Fibroblast of lung (primary cell): ENCODE measurements around the gene SLC7A6OS. TPM values are rescaled to one million over a fixed set of nuclear protein-coding genes. Genes with fewer than 3 reads are reported as not detected.
A peak's percentile ranks its signal among the peaks of the same experiment; 100 is the strongest.

ENCODE experiments used
- DNase-seq, 2 donors: peaks; one replicate each; pipeline versions ENCODE4 v3.0.0 to v3.0.0-alpha.2; 2010; ENCODE audit warnings: low read depth in 2 of 2
- H2AFZ ChIP-seq: 2 replicates; pipeline ENCODE4 v1.5.1; 2012; ENCODE audit warnings: low read length, control low read depth, inconsistent platforms
- H3K27ac ChIP-seq: 2 replicates; pipeline ENCODE4 v1.5.1; 2011; ENCODE audit warnings: low read length, control low read depth; ENCODE audit not compliant: insufficient read depth
- H3K27me3 ChIP-seq: 2 replicates; pipeline ENCODE4 v1.5.1; 2011; ENCODE audit warnings: mild to moderate bottlenecking, low read length; ENCODE audit not compliant: control insufficient read depth, insufficient read depth
- H3K36me3 ChIP-seq: 2 replicates; pipeline ENCODE4 v1.5.1; 2011; ENCODE audit warnings: low read length; ENCODE audit not compliant: control insufficient read depth, insufficient read depth
- H3K4me1 ChIP-seq: 2 replicates; pipeline ENCODE4 v1.5.1; 2011; ENCODE audit warnings: low read length; ENCODE audit not compliant: control insufficient read depth, insufficient read depth; ENCODE audit errors: extremely low read depth
- H3K4me2 ChIP-seq: 2 replicates; pipeline ENCODE4 v1.5.1; 2011; ENCODE audit warnings: low read length, control low read depth; ENCODE audit not compliant: insufficient read depth; ENCODE audit errors: extremely low read depth
- H3K4me3 ChIP-seq, 4 experiments: fragments of 200-600 bp in 1 of 4; sonication (generic) in 1 of 4; replicated peaks in 1 of 4; 2 replicates each; pipeline ENCODE4 v1.5.1; 2011 to 2016; ENCODE audit warnings: low read length in 4 of 4, low read depth in 3 of 4, mild to moderate bottlenecking in 3 of 4, control low read depth in 2 of 4, inconsistent platforms in 1 of 4, mixed read lengths in 1 of 4; ENCODE audit not compliant: insufficient read depth in 1 of 4; ENCODE audit errors: control extremely low read depth in 1 of 4
- H3K79me2 ChIP-seq: 2 replicates; pipeline ENCODE4 v1.5.1; 2012; ENCODE audit warnings: mild to moderate bottlenecking, low read length, inconsistent platforms; ENCODE audit not compliant: control insufficient read depth, insufficient read depth
- H3K9ac ChIP-seq: 2 replicates; pipeline ENCODE4 v1.5.1; 2011; ENCODE audit warnings: mild to moderate bottlenecking, low read length, control low read depth; ENCODE audit not compliant: insufficient read depth
- H3K9me3 ChIP-seq: 2 replicates; pipeline ENCODE4 v1.5.1; 2012; ENCODE audit warnings: low read depth, low read length; ENCODE audit not compliant: control insufficient read depth, insufficient read depth
- H4K20me1 ChIP-seq: 2 replicates; pipeline ENCODE4 v1.5.1; 2011; ENCODE audit warnings: low read length; ENCODE audit not compliant: control insufficient read depth, insufficient read depth; ENCODE audit errors: extremely low read depth
- EZH2 ChIP-seq: IDR thresholded peaks from 2 replicates; pipeline ENCODE4 v1.5.1; 2012; ENCODE audit warnings: low read length, control low read depth, mild to moderate bottlenecking; ENCODE audit errors: missing control alignments
- polyA plus RNA-seq, 2 donors: library from polyadenylated mRNA; depleted of rRNA in 1 of 2; stranded (reverse) in 1 of 2; unstranded in 1 of 2; fragments of >200 nt; gene quantifications; 2 replicates each; pipeline ENCODE4 v1.2.1, GENCODE V29; 2011 to 2012; ENCODE audit warnings: missing spikeins in 1 of 2
- total RNA-seq: library from RNA; depleted of rRNA; stranded (reverse); fragments of >200 nt; gene quantifications from 2 replicates; pipeline ENCODE4 v1.2.1, GENCODE V29; 2014
- TF ChIP-seq, protein P1 (sequence below), 2 donors: IDR thresholded peaks in 1 of 2; conservative IDR thresholded peaks in 1 of 2; 1 replicate in 1 of 2; 2 replicates in 1 of 2; pipeline ENCODE4 v1.5.1; 2011 to 2012; ENCODE audit warnings: low read length in 2 of 2, control low read depth in 1 of 2, inconsistent platforms in 1 of 2, low read depth in 1 of 2, mild to moderate bottlenecking in 1 of 2

The SLC7A6OS gene
- total and polyA plus RNA-seq, 2 donors (not counting 1 experiment from before 2014, with no cell fraction given), result 8.7 to 19.5 TPM

GRCh38 chr16:68338326-68339119, 27.8 kb upstream of the SLC7A6OS start:
- Histone ChIP-seq H4K20me1 (no peaks in the 10 kb centered on the region), H3K27ac (no peak overlapping the region), H3K4me2 (no peak overlapping the region), H3K9me3 (no peaks in the 10 kb centered on the region), H3K79me2 (no peaks in the 10 kb centered on the region), H3K4me1 (peaks cover 2% of the 10 kb centered on the region), H3K4me3 (no peak overlapping the region), H3K27me3 (no peaks in the 10 kb centered on the region), H2AFZ (no peak overlapping the region), H3K36me3 (peaks cover 28% of the 10 kb centered on the region), H3K9ac (no peak overlapping the region)
- no peak for TF ChIP-seq EZH2
- TF ChIP-seq, protein P1, sequence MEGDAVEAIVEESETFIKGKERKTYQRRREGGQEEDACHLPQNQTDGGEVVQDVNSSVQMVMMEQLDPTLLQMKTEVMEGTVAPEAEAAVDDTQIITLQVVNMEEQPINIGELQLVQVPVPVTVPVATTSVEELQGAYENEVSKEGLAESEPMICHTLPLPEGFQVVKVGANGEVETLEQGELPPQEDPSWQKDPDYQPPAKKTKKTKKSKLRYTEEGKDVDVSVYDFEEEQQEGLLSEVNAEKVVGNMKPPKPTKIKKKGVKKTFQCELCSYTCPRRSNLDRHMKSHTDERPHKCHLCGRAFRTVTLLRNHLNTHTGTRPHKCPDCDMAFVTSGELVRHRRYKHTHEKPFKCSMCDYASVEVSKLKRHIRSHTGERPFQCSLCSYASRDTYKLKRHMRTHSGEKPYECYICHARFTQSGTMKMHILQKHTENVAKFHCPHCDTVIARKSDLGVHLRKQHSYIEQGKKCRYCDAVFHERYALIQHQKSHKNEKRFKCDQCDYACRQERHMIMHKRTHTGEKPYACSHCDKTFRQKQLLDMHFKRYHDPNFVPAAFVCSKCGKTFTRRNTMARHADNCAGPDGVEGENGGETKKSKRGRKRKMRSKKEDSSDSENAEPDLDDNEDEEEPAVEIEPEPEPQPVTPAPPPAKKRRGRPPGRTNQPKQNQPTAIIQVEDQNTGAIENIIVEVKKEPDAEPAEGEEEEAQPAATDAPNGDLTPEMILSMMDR (conservative IDR thresholded peaks at IDR 0.05 in 1 of 2, IDR thresholded peaks at IDR 0.05 in 1 of 2; ENCODE audit: low read depth in 1 of 2, low read length in 2 of 2), result no peak
- no peak for DNase-seq

DNA sequence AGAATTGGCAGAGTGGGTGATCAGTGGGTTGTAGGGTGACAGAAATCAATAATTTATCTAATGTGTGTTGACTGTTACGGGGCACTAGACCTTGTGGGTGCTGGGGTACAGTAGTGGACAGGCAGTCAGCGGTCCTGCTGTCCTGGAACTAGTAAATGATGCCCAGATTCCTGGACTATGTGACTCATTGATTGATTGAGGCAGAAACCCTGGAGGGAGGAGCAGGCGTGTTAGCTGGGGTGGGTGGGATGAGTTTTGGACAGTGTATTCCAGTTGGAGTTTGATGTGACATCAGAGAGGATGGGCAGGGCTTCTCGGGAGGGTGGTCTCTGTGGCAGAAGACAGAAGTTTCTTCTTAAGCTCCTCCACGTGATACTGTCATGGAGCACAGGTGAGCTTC, 24.4 kb upstream of the SLC7A6OS start:
- H3K4me2 ChIP-seq, result no peak overlapping the region
- no peak overlapping the region for H3K4me3 ChIP-seq
- TF ChIP-seq, protein P1 (conservative IDR thresholded peaks at IDR 0.05 in 1 of 2, IDR thresholded peaks at IDR 0.05 in 1 of 2; ENCODE audit: low read depth in 1 of 2, low read length in 2 of 2), result no peak
- TF ChIP-seq EZH2, result no peak
- H3K27ac ChIP-seq, result no peak overlapping the region
- no peak overlapping the region for H2AFZ ChIP-seq
- H3K9ac ChIP-seq, result no peak overlapping the region
- no peaks in the 10 kb centered on the region for H3K9me3 ChIP-seq
- H4K20me1 ChIP-seq, result no peaks in the 10 kb centered on the region
- H3K79me2 ChIP-seq, result no peaks in the 10 kb centered on the region
- H3K36me3 ChIP-seq, result peaks cover 21% of the 10 kb centered on the region
- no peaks in the 10 kb centered on the region for H3K27me3 ChIP-seq
- H3K4me1 ChIP-seq, result peaks cover 12% of the 10 kb centered on the region
- peak in 1 of 2 donors; percentile 50 for DNase-seq

GRCh38 chr16:68332411-68333121, 21.8 kb upstream of the SLC7A6OS start:
- Histone ChIP-seq H3K4me3 (no peak overlapping the region), H3K4me2 (no peak overlapping the region), H3K27ac (peak overlapping the region; percentile 50), H3K9me3 (no peaks in the 10 kb centered on the region), H3K36me3 (peaks cover 6% of the 10 kb centered on the region), H3K27me3 (no peaks in the 10 kb centered on the region), H3K79me2 (no peaks in the 10 kb centered on the region), H3K4me1 (peaks cover 12% of the 10 kb centered on the region), H2AFZ (no peak overlapping the region), H3K9ac (no peak overlapping the region), H4K20me1 (no peaks in the 10 kb centered on the region)
- peak; percentile 40 to 75 for DNase-seq
- TF ChIP-seq, protein P1 (conservative IDR thresholded peaks at IDR 0.05 in 1 of 2, IDR thresholded peaks at IDR 0.05 in 1 of 2; ENCODE audit: low read depth in 1 of 2, low read length in 2 of 2), result no peak
- no peak for TF ChIP-seq EZH2
